COLO829 (cell line): ENCODE measurements around the gene ISM1.
A peak's percentile ranks its signal among the peaks of the same experiment; 100 is the strongest.

Experiments used
- DNase-seq: peaks from one replicate; pipeline ENCODE4 v3.0.0; 2012; ENCODE audit warnings: low spot score

Gene ISM1

GRCh38 chr20:13313201-13313600 is 92.1 kb downstream of the ISM1 start:
- DNase-seq = no peak

DNA sequence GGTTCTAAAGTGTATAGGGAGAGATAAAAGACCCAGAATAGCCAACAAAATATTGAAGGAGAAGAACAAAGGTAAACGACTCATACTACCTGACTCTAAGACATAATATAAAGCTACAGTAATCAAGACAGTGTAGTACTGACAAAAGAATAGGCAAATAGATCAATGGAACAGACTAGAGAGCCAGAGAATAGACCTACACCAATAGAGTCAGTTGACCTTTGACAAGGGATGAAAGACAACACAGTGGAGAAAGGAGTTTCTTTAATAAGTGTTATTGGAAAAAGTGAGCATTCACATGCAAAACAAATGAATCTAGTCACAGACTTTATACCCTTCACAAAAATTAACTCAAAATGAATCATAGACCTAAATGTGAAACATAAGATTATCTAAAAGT is 96.4 kb downstream of the ISM1 start:
- DNase-seq = no peak

- no peak for DNase-seq
Measured at GRCh38 chr20:13318871-13319521, 97.9 kb downstream of the ISM1 start.

- no peak for DNase-seq
Measured at GRCh38 chr20:13320702-13321101, 99.6 kb downstream of the ISM1 start.

GRCh38 chr20:13321416-13321815 is 100.3 kb downstream of the ISM1 start:
- no peak for DNase-seq

DNA sequence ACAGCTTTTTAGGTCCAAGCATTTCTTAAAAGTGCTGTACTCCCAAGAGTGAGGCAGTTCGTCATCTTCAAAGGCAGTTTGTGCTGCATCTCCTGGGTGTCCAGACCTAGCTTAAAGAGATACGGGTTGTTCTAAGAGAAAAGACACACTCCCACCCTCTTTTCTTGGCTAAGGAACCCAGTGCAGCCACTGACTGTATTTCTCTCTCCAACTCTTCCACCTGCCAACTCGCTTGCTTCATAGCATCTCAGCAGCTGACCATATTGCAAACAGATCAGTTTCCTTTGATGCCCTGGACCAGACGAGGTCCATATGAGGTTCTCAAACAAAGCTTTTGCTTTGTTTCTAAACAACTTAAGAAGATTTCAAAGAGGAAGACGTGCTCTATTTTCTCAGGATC is 101.1 kb downstream of the ISM1 start:
- no peak for DNase-seq

DNA sequence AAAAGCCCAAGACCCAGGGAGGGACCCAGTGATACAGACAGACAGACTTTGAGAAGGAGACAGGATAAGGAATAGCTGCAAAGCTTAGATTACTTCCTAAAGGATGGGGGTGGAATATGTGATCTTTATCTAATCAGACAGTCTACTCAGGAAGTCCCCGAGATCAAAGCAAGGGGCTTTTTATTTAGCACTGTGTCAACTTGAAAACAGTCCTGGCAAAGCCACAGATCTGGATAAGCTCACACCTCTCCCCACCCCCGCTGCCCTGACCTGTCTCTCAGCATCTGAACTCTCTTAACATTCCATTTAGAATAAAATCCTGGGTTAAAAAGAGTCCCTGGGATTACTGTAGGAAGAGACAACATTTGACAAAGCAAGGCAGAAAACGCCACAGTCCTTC is 101.5 kb downstream of the ISM1 start:
- no peak for DNase-seq

DNA sequence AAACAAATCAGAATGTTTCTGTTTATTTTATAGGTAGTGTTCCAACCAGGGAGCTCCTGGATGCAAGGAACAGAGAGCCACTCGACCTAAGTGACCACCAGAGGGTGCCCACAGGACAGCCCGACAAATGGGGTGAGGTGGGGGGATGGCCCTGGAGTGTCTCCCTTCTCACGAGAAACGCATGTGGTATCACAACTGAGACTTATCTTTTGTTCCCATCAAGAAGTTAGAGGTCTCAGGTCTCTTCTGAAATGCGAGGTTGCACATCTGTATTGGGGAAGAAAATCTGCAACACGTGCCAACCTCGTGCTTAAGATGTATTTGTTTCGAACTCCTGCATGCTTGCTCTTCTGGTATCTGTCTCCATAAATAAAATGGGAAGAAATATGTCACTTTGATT is 104.0 kb downstream of the ISM1 start:
- DNase-seq = peak; percentile 40

- DNase-seq = no peak
Measured at GRCh38 chr20:13325796-13326340, 104.8 kb downstream of the ISM1 start.

- no peak for DNase-seq
Measured at GRCh38 chr20:13331536-13331935, 110.5 kb downstream of the ISM1 start.

GRCh38 chr20:13333036-13333435 is 112.0 kb downstream of the ISM1 start:
- no peak for DNase-seq

DNA sequence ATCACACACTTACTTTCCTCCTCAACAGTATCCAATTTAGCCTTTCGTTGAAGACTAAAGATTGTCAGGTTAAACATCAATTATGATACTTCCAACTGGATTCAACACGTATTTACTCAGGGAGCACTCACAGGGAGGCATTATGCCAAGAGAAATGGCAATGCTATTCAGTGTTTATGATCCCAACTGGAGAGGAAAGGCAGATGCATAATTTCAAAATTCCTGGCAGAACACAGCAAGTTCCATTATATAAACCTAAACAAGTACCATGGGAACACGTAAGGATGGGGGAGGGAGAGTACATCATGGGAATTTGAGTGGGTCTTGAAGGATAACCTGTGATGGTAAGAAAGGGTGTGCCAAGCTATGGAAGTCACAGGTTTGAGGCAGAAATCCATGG is 112.7 kb downstream of the ISM1 start:
- no peak for DNase-seq

GRCh38 chr20:13336308-13337089 is 115.4 kb downstream of the ISM1 start:
- no peak for DNase-seq

DNA sequence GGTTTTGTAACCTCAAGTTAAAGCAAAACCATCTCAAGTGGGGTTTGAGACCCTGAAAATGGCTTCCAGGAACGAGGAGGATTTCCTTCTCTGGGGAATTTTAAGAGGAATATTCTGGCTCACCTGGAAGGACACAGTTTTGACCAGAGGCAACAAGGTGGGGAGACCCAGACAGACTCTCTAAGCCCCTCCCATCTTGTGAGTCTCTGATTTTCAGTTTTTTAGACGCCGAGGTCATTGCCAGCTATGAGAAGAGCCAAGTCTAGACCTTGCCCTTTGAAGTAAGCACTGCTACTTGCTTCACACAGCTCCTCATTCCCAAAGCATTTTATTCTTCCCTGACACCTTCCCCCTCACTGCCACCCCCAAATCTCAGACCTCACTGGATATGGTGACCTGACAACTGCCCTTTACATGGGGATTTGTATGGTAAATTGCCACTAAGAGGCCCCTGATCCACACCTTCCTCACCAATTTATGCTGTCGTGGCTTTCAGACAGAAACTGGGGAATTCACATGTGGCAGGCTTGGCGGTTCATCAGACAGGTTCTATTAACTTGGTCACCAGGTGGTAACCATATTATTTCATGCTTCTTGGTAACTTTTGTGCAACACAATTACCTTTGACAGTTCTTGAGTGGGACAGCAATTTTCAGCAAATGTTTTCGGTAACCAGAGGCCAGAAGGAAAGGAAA is 116.2 kb downstream of the ISM1 start:
- DNase-seq = no peak

DNA sequence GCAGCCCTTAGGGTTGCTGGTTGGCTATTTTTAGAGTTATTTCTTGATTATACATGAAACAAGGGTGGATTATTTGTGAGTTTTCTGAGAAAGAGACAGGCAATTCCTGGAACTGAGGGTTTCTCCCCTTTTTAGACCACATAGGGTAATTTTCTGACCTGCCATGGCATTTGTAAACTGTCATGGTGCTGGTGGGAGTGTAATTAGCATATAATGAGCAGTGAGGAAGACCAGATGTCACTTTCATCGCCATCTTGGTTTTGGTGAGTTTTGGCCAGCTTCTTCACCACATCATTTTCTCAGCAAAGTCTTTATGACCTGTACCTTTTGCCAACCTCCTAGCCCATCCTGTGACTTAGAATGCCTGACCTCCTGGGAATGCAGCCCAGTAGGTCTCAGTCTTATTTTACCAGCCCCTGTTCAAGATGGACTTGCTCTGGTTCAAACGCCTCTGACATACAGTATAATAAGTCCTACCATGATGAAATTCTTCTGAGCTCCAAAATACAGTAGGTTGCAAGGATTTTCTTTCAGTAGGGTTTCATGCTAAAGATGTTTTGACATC is 117.1 kb downstream of the ISM1 start:
- DNase-seq = no peak

DNA sequence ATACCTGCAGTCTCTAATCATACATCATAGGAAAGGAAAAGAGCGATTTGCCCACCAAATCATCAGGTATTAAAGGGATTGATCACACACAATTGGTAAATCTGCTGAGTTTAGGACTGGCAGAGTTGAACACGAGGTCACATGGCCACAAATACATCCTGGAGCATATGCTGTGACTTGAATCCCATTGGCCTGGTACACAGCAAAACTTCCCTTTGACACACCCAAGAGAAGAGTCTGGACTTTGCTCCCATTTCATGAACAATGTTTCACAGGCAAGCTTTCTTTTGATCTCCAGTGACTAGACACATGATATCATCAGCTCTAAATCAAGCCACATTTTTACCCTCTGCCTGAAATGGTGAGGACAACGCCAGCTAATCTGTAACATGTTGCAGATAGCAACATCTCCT is 117.9 kb downstream of the ISM1 start:
- no peak for DNase-seq

DNA sequence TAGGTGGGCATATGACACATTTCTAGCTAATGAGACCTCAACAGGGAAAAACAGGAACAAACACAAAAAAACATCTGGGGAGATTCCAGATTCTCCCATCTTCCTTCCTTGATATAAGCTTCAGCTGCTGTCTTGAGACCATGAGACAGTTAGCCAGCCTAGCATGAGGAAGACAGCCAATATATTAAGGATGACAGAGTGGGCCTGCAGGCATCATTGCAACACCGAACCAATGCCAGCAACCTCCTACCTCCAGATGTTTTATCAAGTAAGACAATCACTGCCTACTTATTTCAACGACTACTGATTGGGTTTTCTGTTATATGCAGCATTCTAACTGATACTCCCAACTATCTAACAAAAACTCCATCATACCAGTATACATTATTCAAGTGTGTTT is 119.0 kb downstream of the ISM1 start:
- DNase-seq = no peak

GRCh38 chr20:13341737-13342393 is 120.8 kb downstream of the ISM1 start:
- DNase-seq = no peak

GRCh38 chr20:13342469-13343242 is 121.6 kb downstream of the ISM1 start:
- no peak for DNase-seq

DNA sequence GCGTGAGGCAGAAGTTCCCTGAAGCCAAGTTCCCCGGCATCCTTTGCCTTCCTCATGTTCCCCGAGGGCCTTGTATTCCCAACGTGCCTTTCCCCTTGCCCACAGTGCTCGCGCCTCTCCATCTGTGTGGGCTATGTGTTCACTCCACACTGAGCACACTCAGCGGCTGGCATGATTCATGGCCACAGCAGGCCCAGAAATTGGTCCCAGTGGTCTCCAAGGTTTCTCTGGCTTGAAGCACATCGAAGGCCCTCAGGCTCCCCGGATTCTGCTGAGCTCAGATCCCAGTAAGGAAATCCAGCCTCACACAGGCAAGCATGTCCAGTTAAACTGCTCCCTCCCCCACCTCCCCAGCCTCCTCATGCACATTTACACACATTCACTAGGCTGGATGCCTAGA is 123.6 kb downstream of the ISM1 start:
- DNase-seq = no peak
